ENCODE data around the gene FFAR1.

DNA sequence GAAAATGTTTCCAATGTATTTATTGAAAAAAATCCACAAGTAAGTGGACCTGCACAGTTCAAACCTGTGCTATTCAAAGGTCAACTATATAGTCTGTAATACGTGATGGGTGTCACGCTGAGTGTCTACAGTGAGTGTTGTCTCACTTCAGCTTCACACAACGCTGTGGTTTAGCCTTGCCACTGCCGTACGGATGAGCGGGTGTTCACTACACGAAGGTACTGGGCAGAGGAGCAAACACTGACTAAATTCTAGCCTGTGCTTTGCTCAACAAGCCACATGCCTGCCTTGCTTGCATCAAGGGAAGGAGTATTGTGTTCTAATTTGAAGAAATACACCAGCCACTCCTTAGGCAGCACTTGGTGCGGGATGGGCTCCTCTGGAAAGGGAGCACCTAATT lies 7.2 kb downstream of the FFAR1 start:
- TF ChIP-seq, protein P1, sequence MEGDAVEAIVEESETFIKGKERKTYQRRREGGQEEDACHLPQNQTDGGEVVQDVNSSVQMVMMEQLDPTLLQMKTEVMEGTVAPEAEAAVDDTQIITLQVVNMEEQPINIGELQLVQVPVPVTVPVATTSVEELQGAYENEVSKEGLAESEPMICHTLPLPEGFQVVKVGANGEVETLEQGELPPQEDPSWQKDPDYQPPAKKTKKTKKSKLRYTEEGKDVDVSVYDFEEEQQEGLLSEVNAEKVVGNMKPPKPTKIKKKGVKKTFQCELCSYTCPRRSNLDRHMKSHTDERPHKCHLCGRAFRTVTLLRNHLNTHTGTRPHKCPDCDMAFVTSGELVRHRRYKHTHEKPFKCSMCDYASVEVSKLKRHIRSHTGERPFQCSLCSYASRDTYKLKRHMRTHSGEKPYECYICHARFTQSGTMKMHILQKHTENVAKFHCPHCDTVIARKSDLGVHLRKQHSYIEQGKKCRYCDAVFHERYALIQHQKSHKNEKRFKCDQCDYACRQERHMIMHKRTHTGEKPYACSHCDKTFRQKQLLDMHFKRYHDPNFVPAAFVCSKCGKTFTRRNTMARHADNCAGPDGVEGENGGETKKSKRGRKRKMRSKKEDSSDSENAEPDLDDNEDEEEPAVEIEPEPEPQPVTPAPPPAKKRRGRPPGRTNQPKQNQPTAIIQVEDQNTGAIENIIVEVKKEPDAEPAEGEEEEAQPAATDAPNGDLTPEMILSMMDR (IDR thresholded peaks at IDR 0.05) = no peak
- TF ChIP-seq EP300 (IDR thresholded peaks at IDR 0.05) = no peak
- TF ChIP-seq POLR2A (IDR thresholded peaks at IDR 0.05) = no peak
